WTC11 (cell line): ENCODE data around the gene CTNNA1.

ENCODE experiments used
- NR1H2 ChIP-seq: sonication (generic); formaldehyde crosslinking; IDR thresholded peaks from 2 replicates; pipeline ENCODE4 v1.9.0; 2021; ENCODE audit warnings: mild to moderate bottlenecking, moderate library complexity, missing genetic modification reagents
- TF ChIP-seq, protein P1 (sequence below): sonication (generic); formaldehyde crosslinking; IDR thresholded peaks from 2 replicates; pipeline ENCODE4 v1.8.0; 2022; ENCODE audit warnings: mild to moderate bottlenecking, missing genetic modification reagents

DNA sequence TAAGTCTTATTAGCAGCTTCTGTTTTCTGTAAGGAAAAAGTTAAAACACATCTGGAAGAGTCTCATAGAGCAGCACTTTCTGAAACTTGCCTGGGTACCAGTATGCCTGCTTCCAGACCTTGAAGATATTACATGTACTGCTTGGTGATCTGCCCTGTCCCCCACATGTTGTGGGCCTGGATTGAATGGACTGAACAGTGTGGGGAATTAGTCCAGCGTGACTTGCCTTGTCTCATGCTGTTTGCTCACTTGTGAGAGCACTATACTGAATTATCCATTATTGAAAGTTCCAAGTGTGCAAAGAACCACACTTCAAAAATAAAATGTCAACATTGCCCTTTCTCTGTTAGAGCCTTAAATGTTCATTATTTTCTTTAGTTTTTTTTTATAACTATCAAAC, 8.9 kb downstream of the CTNNA1 start:
- no peak for TF ChIP-seq NR1H2 (CRISPR knock-in tag)
- TF ChIP-seq, protein P1, sequence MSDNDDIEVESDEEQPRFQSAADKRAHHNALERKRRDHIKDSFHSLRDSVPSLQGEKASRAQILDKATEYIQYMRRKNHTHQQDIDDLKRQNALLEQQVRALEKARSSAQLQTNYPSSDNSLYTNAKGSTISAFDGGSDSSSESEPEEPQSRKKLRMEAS: no peak
